ENCODE data around the gene SAFB2.

Gene SAFB2

GRCh38 chr19:5587661-5588060 lies 34.9 kb downstream of the SAFB2 start:
- in situ Hi-C loops (cut with HindIII; ENCODE audit: low sequenced_read_pairs), result no loop called here
- H3K4me3 ChIP-seq (ENCODE audit: low read depth, low read length), result no peak overlapping the region
- no peak for DNase-seq (ENCODE audit: low read depth, low spot score)
- no peak for TF ChIP-seq CTCF (IDR thresholded peaks at IDR 0.05; ENCODE audit: low read depth, low read length)

GRCh38 chr19:5587071-5587455 lies 35.5 kb downstream of the SAFB2 start:
- TF ChIP-seq CTCF (IDR thresholded peaks at IDR 0.05; ENCODE audit: low read depth, low read length), result no peak
- in situ Hi-C loops (cut with HindIII; ENCODE audit: low sequenced_read_pairs), result no loop called here
- DNase-seq (ENCODE audit: low read depth, low spot score), result no peak
- H3K4me3 ChIP-seq (ENCODE audit: low read depth, low read length), result no peak overlapping the region

- H3K4me3 ChIP-seq (ENCODE audit: low read depth, low read length), result no peak overlapping the region
- no peak for TF ChIP-seq CTCF (IDR thresholded peaks at IDR 0.05; ENCODE audit: low read depth, low read length)
- in situ Hi-C loops (cut with HindIII; ENCODE audit: low sequenced_read_pairs), result no loop called here
- DNase-seq (ENCODE audit: low read depth, low spot score), result no peak
Observed at GRCh38 chr19:5586300-5587070, 36.1 kb downstream of the SAFB2 start.

GRCh38 chr19:5585461-5586299 lies 36.9 kb downstream of the SAFB2 start:
- no peak for TF ChIP-seq CTCF (IDR thresholded peaks at IDR 0.05; ENCODE audit: low read depth, low read length)
- in situ Hi-C loops (cut with HindIII; ENCODE audit: low sequenced_read_pairs), result no loop called here
- peak; percentile 33 for DNase-seq (ENCODE audit: low read depth, low spot score)
- no peak overlapping the region for H3K4me3 ChIP-seq (ENCODE audit: low read depth, low read length)

GRCh38 chr19:5580161-5580571 lies 42.4 kb downstream of the SAFB2 start:
- DNase-seq (ENCODE audit: low read depth, low spot score), result peak; percentile 50
- no peak for TF ChIP-seq CTCF (IDR thresholded peaks at IDR 0.05; ENCODE audit: low read depth, low read length)
- in situ Hi-C loops (cut with HindIII; ENCODE audit: low sequenced_read_pairs), result no loop called here
- no peak overlapping the region for H3K4me3 ChIP-seq (ENCODE audit: low read depth, low read length)

- H3K4me3 ChIP-seq (ENCODE audit: low read depth, low read length), result no peak overlapping the region
- DNase-seq (ENCODE audit: low read depth, low spot score), result no peak
- no peak for TF ChIP-seq CTCF (IDR thresholded peaks at IDR 0.05; ENCODE audit: low read depth, low read length)
- in situ Hi-C loops (cut with HindIII; ENCODE audit: low sequenced_read_pairs), result no loop called here
Observed at GRCh38 chr19:5579697-5580096, 42.9 kb downstream of the SAFB2 start.

All from astrocyte of the spinal cord (primary cell).